NCI-H1048 (cell line): ENCODE results near the gene PRKCE.

Source experiments
- DNase-seq: peaks from one replicate; lab custom pipeline; 2025; lab: John Stamatoyannopoulos, UW

Gene PRKCE

DNA sequence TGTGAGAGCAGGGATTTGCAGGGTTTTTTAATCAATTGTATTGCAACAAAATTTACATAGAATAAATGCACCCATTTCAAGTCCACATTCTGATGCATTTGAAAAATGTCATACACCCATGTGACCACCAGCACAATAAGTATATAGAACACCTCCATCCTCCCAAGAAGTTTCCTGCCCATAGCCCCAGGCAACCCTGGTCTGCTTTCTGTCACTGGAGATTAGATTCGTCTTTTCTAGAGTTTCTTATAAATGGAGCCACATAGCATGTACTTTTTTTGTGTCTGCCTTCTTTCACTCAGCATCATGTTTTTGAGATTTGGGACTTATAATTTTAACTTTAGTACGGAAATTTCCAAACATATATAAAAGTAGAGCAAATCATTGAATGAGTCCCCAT is 518.6 kb downstream of the PRKCE start:
- no peak for DNase-seq

DNA sequence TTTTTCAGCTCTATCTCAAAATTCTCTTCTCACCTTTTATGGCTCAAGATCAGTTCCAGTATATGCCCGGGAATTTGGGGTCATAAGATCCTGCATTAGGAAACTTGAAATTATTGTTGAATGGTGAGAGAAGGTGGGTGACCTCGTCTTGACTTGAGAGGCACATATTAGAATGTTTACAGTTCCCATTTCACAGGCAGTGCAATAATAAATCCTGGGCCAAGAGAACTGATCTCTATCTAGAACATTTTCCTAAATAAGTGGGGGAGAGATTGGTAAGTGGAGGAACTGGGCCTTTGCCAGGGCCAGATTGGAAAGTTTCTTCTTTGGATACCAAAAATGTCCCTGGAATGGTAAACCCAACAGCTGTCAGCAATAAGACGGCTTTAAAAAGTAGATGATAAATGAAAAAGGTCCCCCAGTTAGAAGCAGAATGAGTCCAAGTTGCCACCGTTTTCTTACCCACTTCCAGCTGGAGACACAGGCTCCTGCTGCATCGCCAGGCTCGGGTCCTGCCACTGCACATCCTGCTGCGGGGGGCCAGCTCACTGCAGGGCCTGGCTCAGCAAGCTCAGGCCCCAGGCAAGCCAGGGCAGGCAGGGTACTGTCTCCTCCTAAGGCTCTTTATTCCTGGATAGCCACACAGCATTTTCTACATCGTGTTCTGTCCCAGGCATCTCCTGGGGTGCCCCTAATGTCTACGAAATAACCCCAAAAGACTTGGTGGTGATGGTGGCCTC is 519.3 kb downstream of the PRKCE start:
- DNase-seq: no peak

DNA sequence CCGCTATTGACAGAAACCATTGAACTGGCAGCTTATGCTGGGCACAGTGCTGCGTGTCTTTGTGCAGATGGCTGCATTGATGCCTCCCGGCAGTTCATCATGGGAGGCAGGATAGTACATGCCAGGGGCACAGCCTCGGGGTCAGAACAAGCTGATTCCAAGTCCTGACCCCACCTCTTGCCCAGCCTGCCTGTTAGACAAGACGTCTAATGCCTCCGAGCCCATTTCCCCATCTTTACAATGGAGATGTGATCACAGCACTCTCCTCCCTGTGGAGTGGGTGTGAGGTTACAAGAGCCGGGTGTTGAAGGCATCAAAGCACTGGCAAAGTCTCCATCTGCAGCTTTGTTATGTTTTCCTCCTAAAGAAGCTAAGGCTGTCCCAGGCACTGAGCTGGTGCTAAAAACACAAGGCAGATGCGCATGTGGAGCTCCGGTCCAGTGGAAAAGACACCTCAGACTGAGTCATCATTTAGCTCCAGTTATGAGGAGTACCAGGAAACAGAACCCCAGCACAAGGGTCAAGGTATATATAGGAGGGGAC is 520.0 kb downstream of the PRKCE start:
- no peak for DNase-seq

DNA sequence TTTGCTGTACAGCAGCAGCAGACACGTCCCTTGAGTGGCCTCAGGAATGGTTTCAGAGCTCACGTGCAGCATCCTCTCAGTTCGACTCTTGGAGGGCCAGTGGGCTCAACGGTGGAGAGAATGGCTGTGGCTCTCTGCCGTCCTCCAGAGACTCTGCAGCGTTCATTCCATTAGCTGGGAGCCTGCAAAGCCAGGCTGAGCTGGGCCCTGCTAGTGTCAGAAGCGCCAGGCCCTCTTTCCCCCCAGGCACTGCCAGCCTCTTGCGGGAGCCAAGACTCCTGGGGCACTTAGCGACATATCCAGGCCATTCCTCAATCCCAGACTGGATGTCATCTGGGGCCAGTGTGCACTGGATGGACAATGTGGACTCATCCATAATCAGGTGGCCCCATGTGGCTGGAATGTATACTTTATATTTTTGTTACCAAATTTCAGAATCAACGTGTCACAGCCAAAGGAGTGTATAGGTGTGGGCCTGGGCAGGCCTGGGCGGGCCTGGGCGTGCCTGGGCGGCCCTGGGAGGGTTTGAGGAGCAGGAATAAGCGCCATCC is 520.6 kb downstream of the PRKCE start:
- DNase-seq: no peak

DNA sequence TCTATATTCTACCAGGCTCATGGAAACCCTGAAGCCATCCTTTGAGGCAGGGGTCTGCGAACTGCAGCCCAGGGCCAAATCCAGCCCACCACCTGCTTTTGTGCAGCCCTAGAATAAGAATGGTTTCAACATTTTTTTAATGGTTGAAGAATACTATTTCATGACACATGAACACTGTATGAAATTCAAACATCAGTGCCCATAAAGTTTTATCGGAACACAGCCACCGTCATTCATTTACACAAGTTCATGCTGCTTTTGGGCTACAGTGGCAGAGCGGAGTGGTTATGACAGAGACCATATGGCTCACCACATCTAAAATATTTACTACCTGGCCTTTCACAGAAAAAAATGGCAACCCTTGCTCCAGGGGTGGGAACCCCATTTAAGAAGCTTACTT is 521.6 kb downstream of the PRKCE start:
- DNase-seq: no peak

DNA sequence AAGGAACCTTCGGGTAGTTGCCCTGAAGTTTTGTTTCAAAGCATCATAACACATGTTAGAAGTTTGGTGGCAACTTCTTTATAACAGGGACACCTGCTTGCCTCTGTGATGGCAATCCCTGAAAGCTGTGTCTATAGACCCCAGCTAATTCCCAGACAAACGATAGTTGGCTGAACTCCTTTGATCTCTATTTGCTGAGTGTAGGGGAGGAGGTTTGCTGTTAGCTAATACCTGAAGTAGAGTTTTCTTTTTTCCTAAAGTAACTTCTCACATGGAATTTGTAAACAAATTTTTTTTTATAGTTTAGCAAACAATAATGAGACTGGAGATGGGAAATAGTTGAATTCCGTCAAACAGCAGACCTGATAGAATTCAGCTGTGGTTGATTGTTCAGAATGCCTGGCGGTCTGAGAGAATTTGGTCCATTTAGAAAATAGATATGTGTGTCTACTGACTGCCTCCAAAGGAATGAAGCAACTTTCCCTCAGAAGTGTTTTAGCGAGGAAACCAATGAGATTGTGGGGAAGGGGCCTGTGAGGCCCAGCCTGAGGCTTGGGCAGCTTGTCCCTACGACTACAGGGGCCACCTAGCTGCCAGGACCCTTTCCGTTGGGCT is 522.3 kb downstream of the PRKCE start:
- DNase-seq: no peak

DNA sequence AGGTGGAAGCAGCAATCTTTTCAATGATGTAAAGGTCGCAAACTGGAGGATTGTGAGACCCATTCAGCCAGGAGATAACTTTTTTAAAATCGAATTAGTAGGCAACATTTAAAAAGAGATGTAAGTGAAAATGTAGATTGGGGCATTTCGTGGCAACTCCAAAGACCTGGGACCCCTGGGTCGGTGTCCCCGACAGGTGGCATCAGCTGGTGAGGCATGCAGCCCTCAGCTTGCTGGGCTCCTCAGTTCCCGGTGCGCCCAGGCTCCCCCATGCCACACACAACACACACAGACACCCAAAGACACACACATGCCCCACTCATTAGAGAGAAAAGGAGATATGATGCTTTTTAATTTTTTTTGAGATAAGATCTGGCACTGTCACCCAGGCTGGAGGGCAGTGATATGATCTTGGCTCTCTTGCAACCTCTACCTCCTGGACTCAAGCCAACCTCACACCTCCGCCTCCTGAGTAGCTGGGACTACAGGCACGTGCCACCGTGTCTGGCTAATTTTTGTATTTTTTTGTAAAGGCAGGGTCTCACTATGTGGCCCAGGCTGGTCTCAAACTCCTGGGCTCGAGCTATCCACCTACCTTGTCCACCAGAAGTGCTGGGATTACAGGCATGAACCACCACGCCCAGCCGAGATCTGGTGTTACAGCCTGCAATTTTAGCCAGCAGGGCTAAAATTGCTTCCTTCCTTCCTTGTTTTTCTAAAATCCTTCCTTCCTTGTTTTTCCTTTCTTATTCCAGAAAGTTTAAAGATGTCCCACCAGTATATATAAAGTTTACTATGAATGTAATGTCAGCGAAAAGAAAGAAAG is 523.1 kb downstream of the PRKCE start:
- DNase-seq: no peak

DNA sequence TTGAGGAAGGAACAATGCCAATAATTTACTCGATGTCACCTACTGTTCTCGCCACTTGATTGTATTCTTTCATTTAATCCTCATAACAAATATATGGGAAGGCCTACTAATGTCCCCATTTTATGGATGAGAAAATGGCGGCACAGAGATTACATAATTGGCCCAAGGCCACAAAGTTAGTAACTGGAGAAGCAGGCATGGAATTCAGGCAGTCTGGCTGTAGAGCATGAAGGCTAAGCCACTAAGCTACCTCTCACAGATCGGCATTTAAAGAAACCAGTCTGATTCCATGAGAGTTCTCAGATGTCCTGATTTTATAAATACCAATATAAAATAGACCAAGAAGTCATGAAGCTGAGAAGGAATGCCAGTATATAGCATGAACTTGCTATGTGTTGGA is 523.9 kb downstream of the PRKCE start:
- no peak for DNase-seq

DNA sequence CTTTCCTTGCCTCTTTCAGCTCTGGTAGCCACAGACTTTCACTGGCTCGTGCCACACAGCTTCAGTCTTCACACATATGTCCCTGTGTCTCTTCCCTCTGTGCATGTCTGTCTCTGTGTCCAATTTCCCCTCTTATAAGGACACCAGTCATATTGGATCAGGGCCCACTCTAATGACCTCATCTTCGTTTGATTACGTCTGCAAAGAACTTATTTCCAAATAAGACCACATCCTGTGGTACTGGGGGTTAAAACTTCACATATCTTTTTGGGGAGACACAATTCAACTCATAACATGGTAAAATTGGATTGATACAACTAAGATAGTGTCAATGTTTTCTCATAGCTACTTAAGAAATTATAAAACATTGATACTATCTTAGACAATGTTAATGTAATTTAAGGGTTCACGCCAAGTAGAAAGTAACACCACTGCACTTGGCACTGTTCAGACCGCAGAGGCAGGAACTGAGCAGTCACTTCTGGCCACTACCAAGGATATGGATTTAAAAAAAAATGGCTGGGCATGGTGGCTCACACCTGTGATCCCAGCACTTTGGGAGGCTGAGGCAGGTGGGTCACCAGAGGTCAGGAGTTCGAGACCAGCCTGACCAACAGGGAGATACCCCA is 526.1 kb downstream of the PRKCE start:
- no peak for DNase-seq

DNA sequence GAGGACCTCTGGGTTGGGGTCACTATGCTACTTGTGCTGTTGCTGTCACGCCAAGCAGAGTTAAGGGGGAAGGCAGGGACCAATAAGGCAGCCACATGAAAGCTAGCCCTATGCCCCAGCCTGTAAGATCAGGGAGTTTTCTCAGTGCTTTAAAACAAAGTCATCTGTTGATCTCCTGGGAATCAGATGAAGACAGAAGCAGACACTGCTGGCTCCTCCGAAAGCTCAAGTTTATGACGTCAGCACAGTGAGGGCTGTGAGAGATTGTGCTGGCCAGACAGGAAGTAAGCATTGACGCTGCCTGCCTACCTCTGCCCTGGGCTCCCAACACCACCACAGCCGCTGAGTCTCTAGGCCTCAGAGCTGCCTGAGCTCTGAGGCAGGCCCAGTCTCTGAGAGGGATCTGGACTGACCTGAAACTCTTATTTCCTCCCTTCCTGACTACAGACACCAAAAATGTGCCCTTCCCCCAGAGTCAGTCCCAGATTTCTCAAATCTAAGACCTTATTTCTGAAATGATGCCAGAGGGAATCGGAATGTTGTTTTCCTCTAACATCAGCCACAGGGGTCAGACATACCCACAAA is 527.7 kb downstream of the PRKCE start:
- DNase-seq: no peak

DNA sequence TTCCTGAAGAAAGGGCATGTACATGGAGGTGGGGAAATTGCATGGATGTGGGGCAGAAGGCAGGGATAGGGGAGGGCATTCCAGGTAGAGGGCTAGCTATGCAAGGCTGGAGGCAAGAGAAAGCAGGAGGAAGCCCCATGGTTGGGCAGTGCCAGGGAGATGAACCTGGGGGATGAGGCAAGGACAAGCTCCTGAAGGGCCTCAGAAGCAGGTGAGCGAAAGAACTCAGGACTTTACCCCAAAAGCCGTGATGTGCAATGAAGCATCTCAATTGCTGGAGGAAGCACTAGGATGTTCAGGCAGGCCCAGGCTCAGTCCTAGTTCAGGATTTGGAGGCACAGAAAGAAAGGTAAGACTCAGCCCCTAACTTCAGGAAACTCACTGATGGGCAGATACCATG is 528.7 kb downstream of the PRKCE start:
- DNase-seq: no peak

DNA sequence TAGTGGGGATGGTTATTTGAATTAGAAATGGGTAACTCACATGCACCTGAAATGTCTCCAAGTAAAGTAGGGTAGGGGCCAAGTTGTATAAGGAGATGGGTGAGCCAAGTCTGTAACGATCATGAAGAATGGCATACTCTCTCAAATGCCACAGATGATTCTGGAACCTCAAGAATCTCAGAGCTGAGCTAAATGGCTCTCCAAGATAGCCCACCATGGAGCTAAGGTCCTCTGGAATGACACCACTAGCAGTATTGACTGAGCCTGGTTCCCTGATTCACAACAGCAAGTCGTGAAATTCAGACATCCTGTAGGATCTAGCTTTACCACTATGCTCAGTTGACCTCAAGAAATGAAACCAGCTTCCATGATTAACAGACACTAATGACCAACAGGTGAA is 529.8 kb downstream of the PRKCE start:
- DNase-seq: no peak

DNA sequence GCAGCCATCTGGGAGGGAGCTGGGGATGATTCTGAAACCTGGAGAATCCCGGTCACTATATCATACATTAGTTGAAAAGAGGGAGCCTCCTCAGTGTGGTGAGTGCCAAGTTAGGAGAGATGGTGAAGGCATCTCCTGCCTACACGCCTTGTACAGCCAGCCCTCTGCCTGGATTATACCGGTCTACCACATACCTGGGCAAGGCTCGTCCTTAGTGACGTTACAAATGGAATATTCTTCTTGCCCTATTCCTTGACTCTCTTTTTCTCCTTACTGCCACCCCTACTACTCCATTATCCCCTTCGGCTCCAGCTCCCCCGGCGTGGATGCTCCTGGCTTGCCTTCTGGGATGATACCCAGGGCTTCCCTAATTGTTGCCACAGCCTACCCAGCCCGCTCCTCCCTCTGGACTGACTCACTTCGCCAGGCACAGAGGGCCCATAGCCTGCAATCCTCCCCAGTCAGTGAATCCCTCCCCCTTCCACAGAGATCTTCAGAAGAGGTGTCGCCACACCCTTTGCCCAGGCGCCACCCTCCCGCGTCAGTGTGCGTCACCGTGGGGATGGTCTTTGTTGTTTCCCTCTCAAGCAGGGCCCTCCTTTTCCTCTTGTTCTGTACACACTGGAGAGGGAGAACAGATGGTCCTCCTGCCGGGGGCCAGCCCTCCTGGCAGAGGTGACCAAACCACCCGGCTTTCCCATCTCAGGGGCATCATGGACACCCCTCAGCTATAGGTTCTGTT is 530.5 kb downstream of the PRKCE start:
- no peak for DNase-seq

DNA sequence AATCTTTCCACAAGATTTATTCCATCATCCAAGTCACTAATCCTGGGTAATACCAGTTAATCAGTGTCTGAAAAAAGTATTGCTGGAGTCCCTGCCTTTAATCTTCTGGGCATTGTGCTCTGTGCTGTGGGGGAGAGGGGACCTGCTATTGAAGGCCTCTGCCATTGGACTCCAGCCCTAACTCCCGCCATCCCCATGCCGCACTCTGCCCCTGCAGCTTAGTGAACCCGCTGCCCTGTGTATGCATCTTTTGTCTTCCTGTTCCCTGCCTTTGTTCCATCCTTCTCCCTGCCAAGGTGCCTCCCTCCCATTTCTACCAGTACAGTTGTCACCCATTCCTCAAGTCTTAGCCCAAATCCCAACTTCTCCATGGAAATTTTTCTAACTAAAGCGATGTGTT is 532.0 kb downstream of the PRKCE start:
- no peak for DNase-seq

DNA sequence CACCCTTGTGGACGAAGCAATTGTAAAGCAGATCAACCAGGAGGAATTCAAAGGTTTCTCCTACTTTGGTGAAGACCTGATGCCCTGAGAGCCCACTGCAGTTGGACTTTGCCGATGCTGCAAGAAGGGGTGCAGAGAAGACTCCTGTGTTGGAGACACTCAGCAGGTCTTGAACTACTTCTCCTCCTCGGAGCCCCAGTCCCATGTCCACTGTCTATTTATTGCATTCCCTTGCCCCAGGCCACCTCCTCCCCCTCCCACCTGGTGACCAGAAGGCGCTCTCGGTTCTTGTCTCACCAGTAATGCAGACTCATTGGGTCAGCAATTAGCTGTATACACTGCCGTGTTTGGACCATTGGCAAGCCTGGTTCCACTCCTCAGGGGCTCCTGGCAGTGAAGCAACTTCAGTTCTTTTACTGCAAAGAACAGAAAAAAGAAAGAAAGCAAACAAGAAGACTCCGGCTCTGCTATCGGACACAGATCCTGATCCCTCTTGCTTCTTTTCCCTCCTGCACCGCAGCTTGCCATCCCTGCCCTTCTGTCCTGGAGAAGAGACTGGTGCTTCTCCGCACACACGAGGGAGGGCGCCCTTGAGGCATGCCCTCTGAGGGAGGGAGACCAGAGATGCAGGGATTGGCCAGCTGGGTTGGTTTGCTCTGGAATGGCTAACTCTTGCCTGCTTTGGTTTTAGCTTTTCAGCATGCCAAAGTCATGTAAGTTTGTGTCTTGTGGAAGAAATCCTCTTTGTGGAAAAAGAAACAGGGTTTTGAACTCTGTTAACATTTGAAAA is 533.5 kb downstream of the PRKCE start:
- no peak for DNase-seq

DNA sequence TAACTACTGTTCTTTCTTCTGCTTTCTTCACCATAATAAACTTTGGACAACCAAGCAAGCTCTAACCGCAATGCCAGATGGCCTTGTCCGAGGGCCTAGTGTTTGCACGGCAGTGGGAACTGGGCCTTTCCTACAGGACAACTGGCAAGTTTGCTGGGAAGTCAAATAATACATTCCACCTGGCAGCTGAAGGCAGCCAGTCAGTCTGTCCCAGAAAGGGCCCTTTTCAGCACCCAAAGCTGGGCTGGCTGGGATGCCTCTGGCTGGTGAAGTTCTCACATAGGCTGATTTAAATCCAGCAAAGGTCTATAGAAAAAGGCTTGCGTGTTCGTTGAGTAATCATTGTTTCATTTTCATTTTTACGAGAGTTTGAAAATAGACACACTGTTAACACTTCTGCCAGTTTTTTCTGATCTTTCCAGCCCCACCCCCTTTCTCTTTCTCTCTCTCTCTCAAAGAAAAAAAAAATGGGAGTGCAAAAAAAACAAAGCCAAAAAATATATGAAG is 535.7 kb downstream of the PRKCE start:
- DNase-seq: no peak

DNA sequence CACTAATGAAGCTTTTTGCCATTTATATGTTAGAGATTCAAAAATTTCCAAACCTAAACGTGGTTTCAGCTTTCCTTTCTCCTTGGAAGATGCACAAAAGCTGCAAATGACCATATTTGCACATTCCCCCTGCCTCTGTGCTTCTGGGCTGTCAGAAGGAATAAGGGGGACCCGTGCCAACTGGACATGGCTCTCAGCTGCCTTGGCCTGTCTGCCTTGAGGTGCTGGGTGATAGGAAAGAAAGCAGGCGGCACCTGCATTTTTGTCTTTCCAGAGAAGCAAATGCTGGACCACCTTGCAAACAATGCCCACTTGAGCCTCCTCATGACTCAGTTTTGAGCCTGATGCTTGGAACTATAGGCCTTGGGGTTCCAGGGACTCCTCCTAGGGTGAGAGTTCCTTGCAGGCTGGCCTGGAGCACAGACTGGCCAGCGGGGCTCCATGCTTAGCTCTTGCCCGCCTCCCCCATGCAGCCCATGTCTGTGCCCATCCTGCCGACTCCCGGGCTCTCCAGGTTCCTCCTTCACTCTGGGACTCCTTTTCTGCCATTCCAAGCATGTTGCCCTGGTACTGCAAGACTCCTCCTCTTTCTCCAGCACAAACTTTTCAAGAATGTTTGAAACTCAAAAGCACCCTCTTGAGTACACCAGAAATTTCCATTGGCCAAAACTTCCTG is 536.7 kb downstream of the PRKCE start:
- no peak for DNase-seq

DNA sequence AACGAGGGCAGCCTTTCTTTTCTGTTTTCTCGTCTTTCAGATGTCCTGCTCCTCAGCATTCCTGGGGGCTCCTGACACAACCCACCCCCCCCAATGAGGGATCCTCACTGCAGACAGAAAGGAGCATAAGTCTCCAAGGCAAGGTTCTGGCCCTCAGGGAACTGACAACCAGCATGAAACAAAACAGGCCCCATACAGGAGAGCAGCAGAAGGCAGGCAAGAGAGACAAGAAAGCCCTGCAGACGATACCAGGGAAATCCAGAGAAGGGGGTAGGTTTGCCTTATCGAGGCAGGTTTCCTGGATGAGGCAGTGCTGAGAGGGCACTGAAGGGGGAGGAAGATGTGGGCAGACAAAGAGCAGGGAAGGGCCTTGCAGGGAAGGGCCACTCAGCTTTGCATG is 541.9 kb downstream of the PRKCE start:
- DNase-seq: no peak

DNA sequence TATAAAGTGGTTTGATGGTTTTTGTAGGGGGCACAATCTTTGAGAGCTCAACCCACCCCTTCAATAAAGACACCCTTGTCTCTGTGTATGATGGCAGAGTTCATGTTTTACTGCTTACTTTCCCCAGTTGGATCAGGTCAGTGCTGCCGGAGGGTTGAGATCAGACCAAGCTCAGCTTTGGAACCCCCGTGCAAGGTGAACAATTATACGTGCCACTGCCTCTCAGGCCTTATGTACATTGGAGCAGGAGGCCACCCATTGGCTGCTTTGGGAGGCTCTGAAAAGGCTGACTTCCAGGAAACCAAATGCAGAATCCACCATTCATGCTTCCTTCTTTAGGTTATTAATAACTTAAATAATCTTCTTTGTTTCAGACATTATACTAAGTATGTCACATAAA is 542.4 kb downstream of the PRKCE start:
- DNase-seq: no peak
